GM12878 (cell line): ENCODE data around the gene HSFX4. TPM values are rescaled to one million over a fixed set of nuclear protein-coding genes. Genes with fewer than 3 reads are reported as not detected.

Source experiments
- ATAC-seq: fragments of 200-7000 bp; cut with Tn5 transposase; 3 replicates; pipeline ENCODE4 v1.9.1; 2020; ENCODE audit warnings: mild to moderate bottlenecking, moderate library complexity
- BruUV-seq: library from RNA; stranded (reverse); fragments of 400-500 nt; replicated peaks from 2 replicates; lab custom pipeline; 2021; lab: Mats Ljungman, UMichigan
- CTCF ChIA-PET: fragments of 300-600 bp; sonication (Branson Sonifier 250); formaldehyde crosslinking; extraction: SDS; loops from one replicate; lab custom pipeline; 2021; ENCODE audit warnings: inconsistent platforms; lab: Yijun Ruan, JAX
- POLR2A ChIA-PET: fragments of 350-600 bp; formaldehyde crosslinking; extraction: SDS; loops from one replicate; lab custom pipeline; 2021; ENCODE audit warnings: inconsistent platforms; lab: Charles Lee
- RAD21 ChIA-PET: fragments of 300-600 bp; sonication (Branson Sonifier 250); formaldehyde crosslinking; loops from one replicate; lab custom pipeline; 2023; ENCODE audit warnings: antibody characterized with exemption; ENCODE audit not compliant: unreplicated experiment; lab: Charles Lee
- SMC1A ChIA-PET: fragments of 300-600 bp; sonication (Branson Sonifier 250); formaldehyde crosslinking; loops from one replicate; lab custom pipeline; 2023; ENCODE audit not compliant: unreplicated experiment, uncharacterized antibody; lab: Charles Lee
- DNase-seq: peaks from one replicate; pipeline ENCODE4 v3.0.0-alpha.2; 2011; ENCODE audit warnings: low read depth, low spot score
- FAIRE-seq: peaks from 3 replicates; lab custom pipeline; 2011; peaks lifted over from hg19 to GRCh38; lab: Jason Lieb, UNC
- H2AFZ ChIP-seq: 2 replicates; pipeline ENCODE4 v1.6.0; 2011; ENCODE audit warnings: low read depth, low read length, control low read depth; ENCODE audit not compliant: control insufficient read depth
- H3K27ac ChIP-seq: 2 replicates; pipeline ENCODE4 v1.5.1; 2011; ENCODE audit warnings: control low read depth; ENCODE audit not compliant: control insufficient read depth, insufficient read depth
- H3K27me3 ChIP-seq, 2 experiments: replicated peaks in 1 of 2; 2 replicates each; pipeline versions ENCODE4 v1.6.0 to v1.6.1; 2011; ENCODE audit warnings: low read length in 1 of 2; ENCODE audit not compliant: control insufficient read depth in 2 of 2, insufficient read depth in 2 of 2
- H3K36me3 ChIP-seq, 2 experiments: 2 replicates each; pipeline ENCODE4 v1.5.1; 2011; ENCODE audit warnings: low read length in 1 of 2; ENCODE audit not compliant: control insufficient read depth in 2 of 2, insufficient read depth in 2 of 2
- H3K4me1 ChIP-seq: 2 replicates; pipeline ENCODE4 v1.6.1; 2011; ENCODE audit warnings: mild to moderate bottlenecking, low read length, moderate library complexity, mixed read lengths; ENCODE audit not compliant: control insufficient read depth, insufficient read depth
- H3K4me2 ChIP-seq: 2 replicates; pipeline ENCODE4 v1.6.0; 2011; ENCODE audit warnings: control low read depth; ENCODE audit not compliant: control insufficient read depth, insufficient read depth
- H3K4me3 ChIP-seq: fragments of 200-600 bp; sonication (generic); 2 replicates; pipeline ENCODE4 v1.5.1; 2016
- H3K79me2 ChIP-seq: 2 replicates; pipeline ENCODE4 v1.6.0; 2011; ENCODE audit warnings: low read length; ENCODE audit not compliant: control insufficient read depth, insufficient read depth
- H3K9ac ChIP-seq: 2 replicates; pipeline ENCODE4 v1.8.0; 2011; ENCODE audit warnings: low read length, control low read depth, mixed read lengths; ENCODE audit not compliant: control insufficient read depth, insufficient read depth
- H3K9me3 ChIP-seq: replicated peaks from 3 replicates; pipeline ENCODE4 v1.5.1; 2011; ENCODE audit warnings: mild to moderate bottlenecking, low read length; ENCODE audit not compliant: control insufficient read depth, insufficient read depth
- H4K20me1 ChIP-seq: 2 replicates; pipeline ENCODE4 v1.6.0; 2011; ENCODE audit not compliant: control insufficient read depth, insufficient read depth
- CHD1 ChIP-seq: IDR thresholded peaks from 2 replicates; pipeline ENCODE4 v1.6.1; 2012; ENCODE audit warnings: low read depth, low read length, improper control_type of control experiment
- CHD2 ChIP-seq: IDR thresholded peaks from 2 replicates; pipeline ENCODE4 v1.6.1; 2011; ENCODE audit warnings: low read depth, low read length, improper control_type of control experiment, borderline replicate concordance
- E2F8 ChIP-seq: fragments of 450-650 bp; IDR thresholded peaks from 2 replicates; pipeline ENCODE4 v1.6.1; 2018; ENCODE audit warnings: mild to moderate bottlenecking, low read depth, moderate library complexity; ENCODE audit not compliant: partially characterized antibody
- IRF5 ChIP-seq: fragments of 450-650 bp; IDR thresholded peaks from 2 replicates; pipeline ENCODE4 v1.6.1; 2017; ENCODE audit warnings: borderline replicate concordance
- KDM1A ChIP-seq: fragments of 200-600 bp; sonication (generic); IDR thresholded peaks from 2 replicates; pipeline ENCODE4 v1.6.1; 2016; ENCODE audit warnings: borderline replicate concordance
- LARP7 ChIP-seq: fragments of 450-650 bp; IDR thresholded peaks from 2 replicates; pipeline ENCODE4 v1.6.1; 2017; ENCODE audit warnings: mild to moderate bottlenecking
- PML ChIP-seq: IDR thresholded peaks from 2 replicates; pipeline ENCODE4 v1.6.1; 2012; ENCODE audit warnings: low read length, inconsistent platforms
- POLR2A ChIP-seq: IDR thresholded peaks from 2 replicates; pipeline ENCODE4 v1.6.1; 2011; ENCODE audit warnings: low read depth, mild to moderate bottlenecking, low read length
- RAD21 ChIP-seq: IDR thresholded peaks from 2 replicates; pipeline ENCODE4 v1.6.1; 2011; ENCODE audit warnings: mild to moderate bottlenecking, low read depth, low read length, moderate library complexity; ENCODE audit not compliant: insufficient read depth
- SKIL ChIP-seq: fragments of 450-650 bp; IDR thresholded peaks from 2 replicates; pipeline ENCODE4 v1.6.1; 2017; ENCODE audit warnings: mild to moderate bottlenecking, low read depth, inconsistent platforms; ENCODE audit not compliant: poor library complexity, severe bottlenecking
- STAT1 ChIP-seq: fragments of 450-650 bp; conservative IDR thresholded peaks from 2 replicates; pipeline ENCODE4 v1.6.1; 2014; ENCODE audit warnings: antibody characterized with exemption, mild to moderate bottlenecking
- TBL1XR1 ChIP-seq: IDR thresholded peaks from 2 replicates; pipeline ENCODE4 v1.6.1; 2012; ENCODE audit warnings: low read depth, low read length, improper control_type of control experiment
- TCF3 ChIP-seq: IDR thresholded peaks from 2 replicates; pipeline ENCODE4 v1.6.1; 2012; ENCODE audit warnings: low read depth, mild to moderate bottlenecking, low read length, borderline replicate concordance; ENCODE audit not compliant: insufficient read depth
- WRNIP1 ChIP-seq: IDR thresholded peaks from 2 replicates; pipeline ENCODE4 v1.6.1; 2011; ENCODE audit warnings: low read depth, low read length, improper control_type of control experiment, borderline replicate concordance
- ZBTB33 ChIP-seq: fragments of 450-650 bp; IDR thresholded peaks from 2 replicates; pipeline ENCODE4 v1.6.1; 2017; ENCODE audit warnings: mild to moderate bottlenecking
- ZNF274 ChIP-seq: IDR thresholded peaks from one replicate; pipeline ENCODE4 v1.8.0; 2011; ENCODE audit not compliant: insufficient read length, insufficient read depth
- WGBS: methylation state at CpG from one replicate; pipeline ENCODE4 v1.1.6; 2016; ENCODE audit warnings: low lambda C conversion rate; ENCODE audit not compliant: insufficient replicate concordance, insufficient coverage; ENCODE audit errors: missing lambda C conversion rate; 5-methylcytosine and 5-hydroxymethylcytosine counted together
- in situ Hi-C: fragments of 300-500 bp; cut with MboI; formaldehyde crosslinking; loops from 9 replicates; pipeline ENCODE4 v1.14.3; 2018; ENCODE audit warnings: mixed read lengths
- intact Hi-C: fragments of 100-400 bp; cut with micrococcal nuclease; formaldehyde crosslinking; loops from one replicate; pipeline ENCODE4 v1.14.2; 2022; ENCODE audit not compliant: unreplicated experiment
- polyA plus RNA-seq, 11 experiments: library from polyadenylated mRNA; depleted of rRNA in 4 of 11; unstranded in 6 of 11; stranded (reverse) in 5 of 11; fragments of >200 nt; fragmentation: Nextera tagmentation in 4 of 11; fragmentation: Illumina TruSeq in 1 of 11; extraction: Ambion mirVana in 4 of 11; extraction: Trizol in 1 of 11; gene quantifications; 1 replicate in 1 of 11; 2 replicates in 10 of 11; pipeline versions ENCODE4 v1.2.1 to v1.2.3, GENCODE V29; 2011 to 2016; ENCODE audit warnings: inconsistent platforms in 2 of 11, missing spikeins in 2 of 11, low read depth in 1 of 11
- total RNA-seq, 4 experiments: library from RNA; depleted of rRNA in 3 of 4; stranded (reverse); fragments of >200 nt in 3 of 4; fragmentation: Illumina TruSeq in 1 of 4; extraction: Trizol in 1 of 4; gene quantifications; 2 replicates each; pipeline versions ENCODE4 v1.2.1 to v1.2.3, GENCODE V29; 2013 to 2021

The HSFX4 gene
- total and polyA plus RNA-seq, 10 of the 15 experiments (the other 5 are each of a cell fraction or from before 2014, with no cell fraction given): 0.11 to 0.24 (median 0.21) TPM; not detected in 6

- no peak for TF ChIP-seq SKIL
- TF ChIP-seq, all 136 proteins: peak for 3
Observed at GRCh38 chrX:149950681-149951080, 21.3 kb downstream of the HSFX4 start (continued).

GRCh38 chrX:149961572-149961971 is 32.2 kb downstream of the HSFX4 start:
- H3K79me2 ChIP-seq: no peaks in the 10 kb centered on the region
- no peaks in the 10 kb centered on the region for H3K27me3 ChIP-seq
- POLR2A ChIA-PET: no interaction called here
- no peaks in the 10 kb centered on the region for H3K4me1 ChIP-seq
- no peak overlapping the region for H3K4me3 ChIP-seq
- no peaks in the 10 kb centered on the region for H3K9me3 ChIP-seq
- no peak overlapping the region for H3K9ac ChIP-seq
- SMC1A ChIA-PET: no interaction called here
- H3K27ac ChIP-seq: no peak overlapping the region
- no peaks in the 10 kb centered on the region; a peak in 1 of 4 replicates for H3K36me3 ChIP-seq
- in situ Hi-C loops (loop anchor here (25.0 kb wide), 1 partner anchor 526 kb away; no protein-coding TSS in a partner anchor), intact Hi-C loops (loop anchor here (5.0 to 10.0 kb wide), 3 partner anchors 91 to 626 kb away; no protein-coding TSS in a partner anchor)
- WGBS: 62% methylated on average over 2 of the region's 2 CpGs
- ATAC-seq (no peak), FAIRE-seq (no peak), DNase-seq (no peak)
- no TSS peak for BruUV-seq
- no peak overlapping the region for H2AFZ ChIP-seq
- H4K20me1 ChIP-seq: no peaks in the 10 kb centered on the region
- RAD21 ChIA-PET: no interaction called here
- H3K4me2 ChIP-seq: no peak overlapping the region
- CTCF ChIA-PET: interaction anchor here (0.7 to 1.1 kb wide), 4 partner anchors 123 to 754 kb away, joined by 3 to 6 read pairs (median 4); no protein-coding TSS in a partner anchor
- TF ChIP-seq RAD21 (no peak), CHD1 (no peak), IRF5 (no peak), KDM1A (no peak), ZBTB33 (no peak), ZNF274 (no peak), POLR2A (no peak), CHD2 (no peak), STAT1 (no peak), LARP7 (no peak), TBL1XR1 (no peak), PML (no peak), WRNIP1 (no peak), TCF3 (no peak), E2F8 (no peak)
